ENCODE results near the gene GRIFIN. TPM values are rescaled to one million over a fixed set of nuclear protein-coding genes. Genes with fewer than 3 reads are reported as not detected.
"Not testable (repeated sequence)": the region's sequence is repeated elsewhere in the genome, so short reads cannot be mapped to it uniquely, and the experiment has no call there.

Gene GRIFIN
- total RNA-seq, 2 experiments from 2014 or later: not detected

DNA sequence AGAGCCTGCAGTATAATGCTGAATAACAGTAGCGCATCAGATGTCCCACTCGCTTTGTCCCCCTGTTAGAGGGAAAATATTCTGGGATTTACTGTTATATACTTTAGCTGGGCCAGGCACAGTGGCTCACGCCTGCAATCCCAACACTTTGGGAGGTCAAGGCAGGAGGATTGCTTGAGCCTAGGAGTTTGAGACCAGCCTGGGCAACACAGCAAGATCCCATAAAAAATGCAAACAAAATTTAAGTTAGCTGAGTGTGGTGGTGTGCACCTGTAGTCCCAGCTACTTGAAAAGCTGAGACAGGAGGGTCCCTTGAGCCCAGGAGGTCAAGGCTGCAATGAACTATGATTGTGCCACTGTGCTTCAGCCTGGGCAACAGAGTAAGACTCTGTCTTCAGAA, 22.3 kb downstream of the GRIFIN start:
- CTCF ChIA-PET: interaction anchor here (0.6 to 6.2 kb wide), 3 partner anchors 15 to 155 kb away, joined by 3 to 71 read pairs (median 3); no protein-coding TSS in a partner anchor
- intact Hi-C loops (cut with micrococcal nuclease): loop anchor here (5.0 kb wide), 1 partner anchor 113 kb away; no protein-coding TSS in a partner anchor
- not testable (repeated sequence) for H3K36me3 Mint-ChIP-seq (ENCODE audit: low read depth); H3K27ac Mint-ChIP-seq; H3K4me1 Mint-ChIP-seq (ENCODE audit: low read depth); DNase-seq; H3K9me3 Mint-ChIP-seq; H3K4me3 Mint-ChIP-seq; H3K27me3 Mint-ChIP-seq (ENCODE audit: low read depth)

DNA sequence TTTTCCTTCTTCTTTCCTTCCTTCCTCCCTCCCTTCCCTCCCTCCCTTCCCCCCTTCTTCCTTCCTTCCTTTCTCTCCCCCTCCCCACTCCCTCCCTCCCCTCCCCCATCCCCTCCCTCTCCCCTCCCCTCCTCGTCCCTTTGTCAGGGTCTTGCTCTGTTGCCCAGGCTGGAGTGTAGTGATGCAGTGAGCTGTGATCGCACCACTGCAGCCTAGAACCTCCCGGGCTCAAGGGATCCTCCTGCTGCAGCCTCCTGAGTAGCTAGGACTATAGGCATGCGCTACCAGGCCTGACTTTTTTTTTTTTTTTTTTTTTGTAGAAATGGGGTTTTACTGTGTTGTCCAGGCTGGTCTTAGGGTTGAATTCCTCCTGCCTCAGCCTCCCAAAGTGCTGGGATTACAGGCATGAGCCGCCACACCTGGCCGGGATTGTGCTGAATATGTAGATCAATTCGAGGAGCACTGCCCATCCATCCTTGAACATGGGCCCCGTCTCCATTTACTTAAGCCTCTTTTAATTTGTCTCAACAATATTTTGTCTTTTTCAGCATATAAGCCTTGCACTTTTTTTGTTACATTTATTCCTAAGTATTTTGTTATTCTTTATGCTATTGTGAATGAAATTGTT, 23.4 kb downstream of the GRIFIN start:
- Mint-ChIP-seq H3K27ac (no peak overlapping the region), H3K9me3 (no peaks in the 10 kb centered on the region), H3K4me3 (no peak overlapping the region), H3K27me3 (ENCODE audit: low read depth) (no peaks in the 10 kb centered on the region), H3K4me1 (ENCODE audit: low read depth) (peaks cover 6% of the 10 kb centered on the region), H3K36me3 (ENCODE audit: low read depth) (no peaks in the 10 kb centered on the region)
- intact Hi-C loops (cut with micrococcal nuclease): loop anchor here (5.0 kb wide), 1 partner anchor 115 kb away; no protein-coding TSS in a partner anchor
- CTCF ChIA-PET: interaction anchor here (0.5 to 6.2 kb wide), 7 partner anchors 16 to 257 kb away, joined by 3 to 71 read pairs (median 5); no protein-coding TSS in a partner anchor
- DNase-seq: no peak

DNA sequence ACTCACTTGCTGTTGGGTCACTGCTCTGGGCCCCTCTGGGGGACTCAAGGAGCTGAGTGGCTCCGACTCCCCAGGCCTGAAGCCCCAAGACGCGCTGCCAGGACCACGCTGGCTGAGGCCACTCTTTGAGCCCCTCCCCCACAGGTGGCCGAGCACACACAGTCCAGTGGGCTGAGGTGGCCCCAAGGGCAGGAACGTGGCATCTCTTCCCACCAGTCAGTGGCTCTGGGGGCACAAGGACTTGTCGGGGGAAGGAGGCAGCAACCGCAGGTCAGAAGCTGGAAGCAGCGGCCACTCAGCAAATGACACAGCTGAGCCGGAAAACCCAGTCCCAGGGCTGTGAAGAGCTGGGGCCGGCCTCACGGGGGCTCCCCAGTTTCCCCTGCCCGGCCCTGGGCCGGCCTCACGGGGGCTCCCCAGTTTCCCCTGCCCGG, 24.1 kb downstream of the GRIFIN start:
- CTCF ChIA-PET: interaction anchor here (0.6 to 6.2 kb wide), 15 partner anchors 11 to 268 kb away, joined by 3 to 71 read pairs (median 4); no protein-coding TSS in a partner anchor
- no peak overlapping the region for H3K27ac Mint-ChIP-seq

DNA sequence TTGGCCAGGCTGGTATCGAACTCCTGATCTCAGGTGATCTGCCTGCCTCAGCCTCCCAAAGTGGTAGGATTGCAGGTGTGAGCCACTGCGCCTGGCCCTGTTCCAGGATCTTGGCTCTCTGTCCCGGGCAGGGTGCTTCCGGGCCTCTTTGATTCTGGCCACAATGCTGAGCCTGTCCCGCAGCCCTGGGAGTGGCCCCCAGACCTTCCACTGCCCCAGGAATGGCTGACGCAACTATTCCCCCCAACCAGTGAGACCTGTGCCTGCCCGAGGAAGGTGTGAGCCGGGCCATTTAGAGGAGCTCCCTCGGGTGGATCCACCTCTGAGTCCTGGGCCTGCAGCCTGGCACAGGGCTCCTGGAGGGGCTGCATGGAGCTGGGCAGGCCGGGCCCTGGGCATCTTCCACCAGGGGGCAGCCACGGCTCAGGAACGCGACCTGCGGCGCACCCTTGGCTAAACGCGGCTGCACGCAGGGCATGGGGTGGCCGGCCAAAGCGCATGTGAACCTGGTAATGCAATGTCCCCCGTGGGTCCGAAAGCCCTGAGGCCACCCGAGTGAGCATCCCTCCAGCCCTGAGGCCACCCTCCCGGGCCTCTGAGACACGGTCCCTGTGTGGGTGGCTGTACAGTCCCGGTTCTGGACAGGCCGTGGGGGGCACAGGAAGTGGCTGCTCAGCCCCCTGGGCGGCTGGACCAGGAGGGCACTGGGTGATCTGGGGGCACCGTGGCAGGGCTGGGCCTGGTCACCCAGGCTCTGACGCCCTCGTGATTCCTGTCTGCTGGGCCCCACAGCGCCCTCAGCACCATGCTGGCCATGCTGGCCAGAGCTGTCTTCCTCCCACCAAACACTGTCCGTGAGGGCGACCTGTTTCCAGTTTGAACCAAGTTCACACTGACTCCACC, 24.8 kb downstream of the GRIFIN start:
- no peaks in the 10 kb centered on the region for H3K36me3 Mint-ChIP-seq (ENCODE audit: low read depth)
- no peaks in the 10 kb centered on the region for H3K27me3 Mint-ChIP-seq (ENCODE audit: low read depth)
- no peak overlapping the region for H3K27ac Mint-ChIP-seq
- no peak overlapping the region for H3K4me3 Mint-ChIP-seq
- H3K9me3 Mint-ChIP-seq: no peaks in the 10 kb centered on the region
- intact Hi-C loops (cut with micrococcal nuclease): loop anchor here (1.0 to 5.0 kb wide), 4 partner anchors 18 to 258 kb away; no protein-coding TSS in a partner anchor
- CTCF ChIA-PET: interaction anchor here (0.6 to 6.2 kb wide), 25 partner anchors 10 to 1251 kb away, joined by 3 to 71 read pairs (median 3); no protein-coding TSS in a partner anchor
- peaks cover 6% of the 10 kb centered on the region for H3K4me1 Mint-ChIP-seq (ENCODE audit: low read depth)
- DNase-seq: peak; percentile 88

More for the DNA sequence above, 24.1 kb downstream of the GRIFIN start:
- no peak overlapping the region for H3K4me3 Mint-ChIP-seq
- H3K4me1 Mint-ChIP-seq (ENCODE audit: low read depth): peaks cover 6% of the 10 kb centered on the region
- no peaks in the 10 kb centered on the region for H3K36me3 Mint-ChIP-seq (ENCODE audit: low read depth)
- no peaks in the 10 kb centered on the region for H3K27me3 Mint-ChIP-seq (ENCODE audit: low read depth)
- intact Hi-C loops (cut with micrococcal nuclease): loop anchor here (5.0 kb wide), 1 partner anchor 115 kb away; no protein-coding TSS in a partner anchor
- H3K9me3 Mint-ChIP-seq: no peaks in the 10 kb centered on the region
- DNase-seq: peak; percentile 29

DNA sequence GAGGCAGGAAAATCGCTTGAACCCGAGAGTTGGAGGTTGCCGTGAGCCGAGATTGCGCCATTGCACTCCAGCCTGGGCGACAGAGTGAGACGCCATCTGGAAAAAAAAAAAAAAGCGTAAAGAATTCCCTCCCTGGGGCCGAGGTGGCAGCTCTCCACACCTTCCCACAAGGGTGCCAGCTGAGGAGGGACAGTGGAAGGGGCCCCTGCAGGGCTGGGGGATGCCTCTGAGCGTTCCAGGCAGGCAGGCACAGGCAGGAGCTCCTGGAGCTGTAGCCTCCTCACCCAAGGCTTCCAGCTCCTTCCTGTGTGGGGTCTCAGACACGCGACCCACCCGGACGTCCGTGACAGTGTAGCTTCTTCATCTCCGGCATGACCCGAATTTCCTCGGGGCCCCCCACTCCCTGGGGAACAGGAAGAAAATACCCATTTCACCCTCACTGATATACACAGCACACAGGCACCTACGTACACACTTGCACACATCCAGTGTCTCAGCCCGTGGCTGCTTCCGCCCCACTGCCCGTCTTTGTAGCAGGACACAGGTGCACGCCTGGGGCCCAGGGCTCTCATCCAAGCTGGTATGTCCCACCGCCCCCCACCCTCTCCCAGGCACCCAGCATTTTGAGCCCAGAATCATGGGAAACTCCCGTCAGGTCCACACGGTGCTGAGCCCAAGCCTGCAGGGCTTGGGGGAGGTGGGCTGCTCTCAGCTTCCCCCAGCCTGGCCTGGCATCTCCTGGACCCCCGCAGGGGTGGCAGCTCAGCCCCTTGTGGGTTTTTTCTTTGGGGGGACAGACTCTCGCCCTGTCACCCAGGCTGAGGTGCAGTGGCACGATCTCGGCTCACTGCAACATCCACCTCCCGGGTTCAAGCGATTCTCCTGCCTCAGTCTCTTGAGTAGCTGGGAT, 25.7 kb downstream of the GRIFIN start:
- Mint-ChIP-seq H3K27me3 (ENCODE audit: low read depth) (no peaks in the 10 kb centered on the region), H3K9me3 (no peaks in the 10 kb centered on the region), H3K4me1 (ENCODE audit: low read depth) (peaks cover 6% of the 10 kb centered on the region), H3K4me3 (no peak overlapping the region), H3K27ac (no peak overlapping the region), H3K36me3 (ENCODE audit: low read depth) (no peaks in the 10 kb centered on the region)
- intact Hi-C loops (cut with micrococcal nuclease): loop anchor here (1.0 to 5.0 kb wide), 4 partner anchors 19 to 259 kb away; no protein-coding TSS in a partner anchor
- DNase-seq: no peak
- CTCF ChIA-PET: interaction anchor here (0.6 to 6.2 kb wide), 22 partner anchors 9 to 1250 kb away, joined by 3 to 71 read pairs (median 4); no protein-coding TSS in a partner anchor

DNA sequence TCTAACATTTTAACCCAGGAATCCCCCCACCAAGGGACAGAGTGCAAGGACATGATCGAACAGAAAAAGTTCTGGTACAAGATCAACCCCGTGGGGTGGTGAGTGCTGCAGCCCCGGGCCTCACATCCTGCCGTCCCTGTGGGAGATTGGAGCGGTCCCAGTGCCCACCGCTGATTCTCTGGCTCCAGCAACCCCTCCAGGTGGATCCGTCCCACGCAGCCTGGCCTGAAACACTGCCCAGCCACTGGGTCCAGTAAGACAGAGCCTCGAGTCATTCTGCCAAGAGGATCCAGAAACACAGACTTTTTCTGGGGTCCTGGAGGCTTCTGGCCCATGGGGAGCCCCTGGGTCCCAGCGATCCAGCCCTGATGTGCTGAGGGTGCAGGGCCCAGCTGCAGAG, 29.5 kb downstream of the GRIFIN start:
- Mint-ChIP-seq H3K27ac (no peak overlapping the region), H3K4me3 (no peak overlapping the region), H3K4me1 (ENCODE audit: low read depth) (peaks cover 2% of the 10 kb centered on the region), H3K36me3 (ENCODE audit: low read depth) (no peaks in the 10 kb centered on the region), H3K27me3 (ENCODE audit: low read depth) (no peaks in the 10 kb centered on the region), H3K9me3 (no peaks in the 10 kb centered on the region)
- no peak for DNase-seq
- CTCF ChIA-PET: no interaction called here
- intact Hi-C loops (cut with micrococcal nuclease): no loop called here

DNA sequence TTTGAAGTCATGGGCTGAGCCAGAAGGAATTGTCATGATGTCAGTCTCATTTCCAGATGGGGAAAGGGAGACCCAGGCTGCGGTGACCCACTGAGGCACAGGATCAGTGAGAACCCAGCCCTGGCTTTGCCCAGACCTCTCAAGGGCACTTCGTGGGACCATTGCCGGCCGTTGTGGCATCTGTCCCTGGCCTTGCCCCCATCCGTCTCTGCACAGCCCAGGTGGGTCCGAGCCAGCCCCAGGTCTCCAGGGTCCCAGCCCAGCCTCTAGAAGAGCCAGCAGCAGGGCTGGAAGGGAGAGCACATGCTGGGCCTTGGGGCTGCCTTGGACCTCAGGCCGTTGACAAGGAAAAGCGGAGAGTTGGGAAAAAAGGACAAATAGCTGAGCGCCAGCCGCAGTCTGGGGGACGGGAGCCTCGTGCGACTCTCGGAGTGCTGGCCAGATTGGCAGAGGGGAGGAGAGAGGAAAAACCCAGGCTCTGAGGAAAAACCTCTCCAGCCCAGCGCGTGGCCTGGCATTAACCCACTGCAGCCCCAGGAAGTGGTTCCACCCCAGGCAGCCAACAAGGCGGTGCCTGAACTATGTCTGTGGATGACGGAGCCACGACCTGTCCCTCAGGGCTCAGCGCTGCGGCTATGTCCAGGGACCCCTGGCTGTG, 30.2 kb downstream of the GRIFIN start:
- CTCF ChIA-PET: interaction anchor here (1.2 kb wide), 1 partner anchor 264 kb away, joined by 3 read pairs; no protein-coding TSS in a partner anchor

DNA sequence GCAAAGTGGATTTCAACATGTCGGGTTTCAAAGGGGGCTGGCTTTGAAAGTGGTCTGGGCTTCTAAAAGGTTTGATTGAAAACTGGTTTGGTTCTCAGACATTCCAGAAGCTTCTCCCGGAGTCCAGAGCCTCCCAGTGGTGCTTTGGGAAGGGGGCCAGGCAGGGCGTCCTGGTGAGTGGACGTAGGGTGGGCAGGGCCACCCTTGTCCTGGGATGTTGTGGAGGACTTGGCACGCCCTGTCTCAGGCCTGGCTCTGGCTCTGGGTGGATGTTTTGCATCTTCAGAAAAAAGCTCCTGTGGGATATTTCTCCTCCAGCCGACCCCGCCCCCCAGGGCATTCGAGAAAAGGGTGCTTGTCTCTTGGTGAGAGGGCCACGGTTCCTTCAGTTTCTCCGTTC, 31.2 kb downstream of the GRIFIN start:
- CTCF ChIA-PET: interaction anchor here (1.2 kb wide), 1 partner anchor 265 kb away, joined by 3 read pairs; no protein-coding TSS in a partner anchor
- H3K27ac Mint-ChIP-seq: no peak overlapping the region
- no peaks in the 10 kb centered on the region for H3K9me3 Mint-ChIP-seq
- H3K4me3 Mint-ChIP-seq: no peak overlapping the region
- no peak for DNase-seq
- no peaks in the 10 kb centered on the region for H3K36me3 Mint-ChIP-seq (ENCODE audit: low read depth)
- H3K27me3 Mint-ChIP-seq (ENCODE audit: low read depth): no peaks in the 10 kb centered on the region
- intact Hi-C loops (cut with micrococcal nuclease): no loop called here
- H3K4me1 Mint-ChIP-seq (ENCODE audit: low read depth): no peaks in the 10 kb centered on the region

More for the DNA sequence above, 30.2 kb downstream of the GRIFIN start:
- DNase-seq: no peak
- Mint-ChIP-seq H3K27ac (no peak overlapping the region), H3K27me3 (ENCODE audit: low read depth) (no peaks in the 10 kb centered on the region), H3K9me3 (no peaks in the 10 kb centered on the region), H3K4me1 (ENCODE audit: low read depth) (no peaks in the 10 kb centered on the region), H3K36me3 (ENCODE audit: low read depth) (no peaks in the 10 kb centered on the region), H3K4me3 (no peak overlapping the region)
- intact Hi-C loops (cut with micrococcal nuclease): no loop called here

DNA sequence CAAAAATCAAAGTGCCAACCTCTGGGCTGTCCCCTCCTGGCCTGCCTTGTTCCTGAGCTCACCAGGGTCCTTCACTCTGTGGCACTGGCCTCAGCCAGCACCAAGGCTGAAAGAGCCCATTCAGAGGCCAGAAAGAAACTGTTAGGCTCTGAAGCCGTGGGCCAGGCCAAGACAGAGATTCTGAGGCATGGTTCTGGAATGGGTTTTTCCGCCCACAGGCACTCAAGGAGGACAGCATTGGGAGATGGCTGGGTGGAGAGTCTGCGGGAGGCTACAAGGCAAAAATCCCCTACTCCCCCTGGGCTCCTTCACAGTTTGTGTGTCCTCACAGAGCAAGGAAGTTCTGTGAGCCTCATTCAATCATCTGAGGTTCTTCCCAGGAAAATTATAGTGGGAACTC, 31.7 kb downstream of the GRIFIN start:
- no peak overlapping the region for H3K4me3 Mint-ChIP-seq
- no peaks in the 10 kb centered on the region for H3K9me3 Mint-ChIP-seq
- CTCF ChIA-PET: interaction anchor here (0.6 to 1.1 kb wide), 2 partner anchors 22 to 24 kb away, joined by 3 to 4 read pairs; no protein-coding TSS in a partner anchor
- intact Hi-C loops (cut with micrococcal nuclease): no loop called here
- no peaks in the 10 kb centered on the region for H3K36me3 Mint-ChIP-seq (ENCODE audit: low read depth)
- no peaks in the 10 kb centered on the region for H3K4me1 Mint-ChIP-seq (ENCODE audit: low read depth)
- H3K27ac Mint-ChIP-seq: no peak overlapping the region
- no peaks in the 10 kb centered on the region for H3K27me3 Mint-ChIP-seq (ENCODE audit: low read depth)
- no peak for DNase-seq

DNA sequence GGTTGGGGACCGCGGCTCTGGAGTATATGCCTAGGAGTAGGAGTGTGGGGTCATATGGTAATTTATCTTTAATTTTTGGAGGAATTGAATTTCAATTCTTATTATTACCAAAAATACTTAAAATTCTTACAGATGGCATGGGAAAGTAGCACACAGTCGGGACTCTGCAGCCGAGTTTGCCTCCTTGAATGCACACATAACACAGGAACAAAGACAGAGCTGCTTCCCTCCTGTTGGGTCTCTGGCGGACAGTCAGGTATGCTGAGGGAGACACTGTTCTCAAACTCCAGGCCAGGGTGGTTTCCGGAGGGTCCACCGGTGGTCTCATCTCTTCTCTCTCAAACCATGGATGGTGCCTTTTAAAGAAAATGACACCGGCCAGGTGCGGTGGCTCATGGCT, 32.7 kb downstream of the GRIFIN start:
- Mint-ChIP-seq H3K36me3 (ENCODE audit: low read depth) (no peaks in the 10 kb centered on the region), H3K4me3 (no peak overlapping the region), H3K27ac (no peak overlapping the region), H3K4me1 (ENCODE audit: low read depth) (no peaks in the 10 kb centered on the region), H3K9me3 (no peaks in the 10 kb centered on the region), H3K27me3 (ENCODE audit: low read depth) (no peaks in the 10 kb centered on the region)
- intact Hi-C loops (cut with micrococcal nuclease): no loop called here
- CTCF ChIA-PET: no interaction called here
- DNase-seq: no peak

DNA sequence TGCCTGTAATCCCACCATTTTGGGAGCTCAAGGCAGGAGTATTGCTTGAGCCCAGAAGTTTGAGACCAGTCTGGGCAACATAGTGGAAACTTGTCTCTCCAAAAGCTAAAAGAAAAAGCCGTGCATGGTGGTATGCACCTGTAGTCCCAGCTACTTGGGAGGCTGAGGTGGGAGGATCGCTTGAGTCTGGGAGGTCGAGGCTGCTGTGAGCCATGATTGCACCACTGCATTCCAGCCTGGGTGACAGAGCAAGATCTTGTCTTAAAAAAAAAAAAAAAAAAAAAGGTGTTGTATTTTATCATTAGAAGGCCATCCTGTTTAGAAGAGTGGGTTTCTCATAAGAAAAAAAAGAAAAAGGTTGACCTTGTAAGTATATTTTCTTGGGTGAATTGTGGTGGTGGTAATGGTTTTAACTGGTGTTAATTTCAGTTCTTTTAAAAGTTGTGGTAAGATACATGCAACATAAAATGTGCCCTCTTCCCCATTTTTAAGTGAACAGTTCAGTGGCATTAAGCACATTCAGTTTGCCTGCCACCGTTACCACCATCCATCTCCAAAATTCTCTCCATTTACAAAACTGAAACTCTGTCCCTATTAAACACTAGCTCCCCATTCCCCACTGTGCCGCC, 34.7 kb downstream of the GRIFIN start:
- H3K27ac Mint-ChIP-seq: no peak overlapping the region
- CTCF ChIA-PET: interaction anchor here (0.6 to 1.6 kb wide), 3 partner anchors 9 to 201 kb away, joined by 3 to 4 read pairs (median 3); no protein-coding TSS in a partner anchor
- H3K4me1 Mint-ChIP-seq (ENCODE audit: low read depth): no peaks in the 10 kb centered on the region
- no peak overlapping the region for H3K4me3 Mint-ChIP-seq
- no peaks in the 10 kb centered on the region for H3K36me3 Mint-ChIP-seq (ENCODE audit: low read depth)
- no peaks in the 10 kb centered on the region for H3K27me3 Mint-ChIP-seq (ENCODE audit: low read depth)
- no peak for DNase-seq
- intact Hi-C loops (cut with micrococcal nuclease): no loop called here
- no peaks in the 10 kb centered on the region for H3K9me3 Mint-ChIP-seq
